DND-41 (cell line): ENCODE data around the gene ADAMTSL4.

ENCODE experiments used
- EZH2 ChIP-seq: IDR thresholded peaks from 3 replicates; pipeline ENCODE4 v1.6.1; 2012; ENCODE audit warnings: borderline replicate concordance, low read depth, mild to moderate bottlenecking, moderate library complexity, low read length, inconsistent platforms; ENCODE audit not compliant: severe bottlenecking
- TF ChIP-seq, protein P1 (sequence below): IDR thresholded peaks from 2 replicates; pipeline ENCODE4 v1.5.1; 2012; ENCODE audit warnings: borderline replicate concordance, low read length, moderate library complexity, mild to moderate bottlenecking; ENCODE audit not compliant: poor library complexity, severe bottlenecking; ENCODE audit errors: extremely low read depth

- TF ChIP-seq, protein P1, sequence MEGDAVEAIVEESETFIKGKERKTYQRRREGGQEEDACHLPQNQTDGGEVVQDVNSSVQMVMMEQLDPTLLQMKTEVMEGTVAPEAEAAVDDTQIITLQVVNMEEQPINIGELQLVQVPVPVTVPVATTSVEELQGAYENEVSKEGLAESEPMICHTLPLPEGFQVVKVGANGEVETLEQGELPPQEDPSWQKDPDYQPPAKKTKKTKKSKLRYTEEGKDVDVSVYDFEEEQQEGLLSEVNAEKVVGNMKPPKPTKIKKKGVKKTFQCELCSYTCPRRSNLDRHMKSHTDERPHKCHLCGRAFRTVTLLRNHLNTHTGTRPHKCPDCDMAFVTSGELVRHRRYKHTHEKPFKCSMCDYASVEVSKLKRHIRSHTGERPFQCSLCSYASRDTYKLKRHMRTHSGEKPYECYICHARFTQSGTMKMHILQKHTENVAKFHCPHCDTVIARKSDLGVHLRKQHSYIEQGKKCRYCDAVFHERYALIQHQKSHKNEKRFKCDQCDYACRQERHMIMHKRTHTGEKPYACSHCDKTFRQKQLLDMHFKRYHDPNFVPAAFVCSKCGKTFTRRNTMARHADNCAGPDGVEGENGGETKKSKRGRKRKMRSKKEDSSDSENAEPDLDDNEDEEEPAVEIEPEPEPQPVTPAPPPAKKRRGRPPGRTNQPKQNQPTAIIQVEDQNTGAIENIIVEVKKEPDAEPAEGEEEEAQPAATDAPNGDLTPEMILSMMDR: no peak
- TF ChIP-seq EZH2: no peak
These were observed 13.5 kb downstream of the ADAMTSL4 start for GRCh38 chr1:150562446-150563339.
